HepG2 (cell line): ENCODE results near the gene ACOT8. TPM values are rescaled to one million over a fixed set of nuclear protein-coding genes. Genes with fewer than 3 reads are reported as not detected.
"Not testable (repeated sequence)": the region's sequence is repeated elsewhere in the genome, so short reads cannot be mapped to it uniquely, and the experiment has no call there.

ENCODE experiments used
- ATAC-seq: fragments of 200-7000 bp; cut with Tn5 transposase; 3 replicates; pipeline ENCODE4 v1.9.1; 2020; ENCODE audit warnings: mild to moderate bottlenecking, moderate library complexity
- BruUV-seq: library from RNA; stranded (reverse); fragments of 400-500 nt; replicated peaks from 2 replicates; lab custom pipeline; 2021; lab: Mats Ljungman, UMichigan
- CTCF ChIA-PET: fragments of 300-600 bp; formaldehyde crosslinking; extraction: SDS; loops from one replicate; lab custom pipeline; 2021; ENCODE audit warnings: low total read pairs, inconsistent platforms, low intra/inter-chr PET ratio; lab: Yijun Ruan, JAX
- POLR2A ChIA-PET: fragments of 350-600 bp; sonication (Branson Sonifier 250); formaldehyde crosslinking; loops from one replicate; lab custom pipeline; 2020; ENCODE audit warnings: antibody characterized with exemption, inconsistent platforms; lab: Yijun Ruan, JAX
- DNase-seq: peaks from one replicate; pipeline ENCODE4 v3.0.0-alpha.2; 2015; ENCODE audit warnings: low spot score
- FAIRE-seq: peaks from 3 replicates; lab custom pipeline; 2011; peaks lifted over from hg19 to GRCh38; lab: Jason Lieb, UNC
- H2AFZ ChIP-seq: one replicate; pipeline ENCODE4 v1.6.1; 2011; ENCODE audit warnings: low read length, inconsistent platforms
- H3K27ac ChIP-seq: fragments of 300-600 bp; 3 replicates; pipeline ENCODE4 v1.8.0; 2011; ENCODE audit warnings: mixed run types, mild to moderate bottlenecking, mixed read lengths, low read length, inconsistent platforms; ENCODE audit not compliant: insufficient read depth; ENCODE audit errors: extremely low read length
- H3K27me3 ChIP-seq, 2 experiments: fragments of 200-600 bp in 1 of 2; 2 replicates in 1 of 2; 3 replicates in 1 of 2; pipeline versions ENCODE4 v1.6.0 to v1.8.0; 2011; ENCODE audit warnings: low read length in 2 of 2, mild to moderate bottlenecking in 2 of 2, moderate library complexity in 2 of 2, inconsistent platforms in 1 of 2; ENCODE audit not compliant: insufficient read depth in 2 of 2, control insufficient read depth in 1 of 2
- H3K36me3 ChIP-seq, 2 experiments: fragments of 200-600 bp in 1 of 2; replicated peaks in 1 of 2; 2 replicates in 1 of 2; 3 replicates in 1 of 2; pipeline versions ENCODE4 v1.5.1 to v1.8.0; 2011; ENCODE audit warnings: low read length in 2 of 2, inconsistent platforms in 1 of 2; ENCODE audit not compliant: insufficient read depth in 2 of 2, control insufficient read depth in 1 of 2
- H3K4me1 ChIP-seq: 2 replicates; pipeline ENCODE4 v1.5.1; 2012; ENCODE audit warnings: low read length, inconsistent platforms; ENCODE audit not compliant: insufficient read depth
- H3K4me2 ChIP-seq: 2 replicates; pipeline ENCODE4 v1.6.0; 2011; ENCODE audit warnings: low read depth, low read length, inconsistent platforms
- H3K4me3 ChIP-seq, 3 experiments: fragments of 200-600 bp in 1 of 3; sonication (generic), shearing (Covaris generic) in 1 of 3; replicated peaks in 1 of 3; 2 replicates each; pipeline ENCODE4 v1.5.1; 2011 to 2016; ENCODE audit warnings: low read length in 3 of 3, inconsistent platforms in 2 of 3, low read depth in 2 of 3, mild to moderate bottlenecking in 2 of 3, control low read depth in 1 of 3, mixed read lengths in 1 of 3; ENCODE audit not compliant: insufficient read depth in 1 of 3
- H3K79me2 ChIP-seq: one replicate; pipeline ENCODE4 v1.6.1; 2011; ENCODE audit warnings: low read length, inconsistent platforms; ENCODE audit not compliant: insufficient read depth
- H3K9ac ChIP-seq: 2 replicates; pipeline ENCODE4 v1.6.0; 2011; ENCODE audit warnings: mild to moderate bottlenecking, low read depth, low read length, inconsistent platforms; ENCODE audit not compliant: insufficient read depth
- H3K9me3 ChIP-seq: 2 replicates; pipeline ENCODE4 v1.5.1; 2012; ENCODE audit warnings: mild to moderate bottlenecking, low read length
- H4K20me1 ChIP-seq: 2 replicates; pipeline ENCODE4 v1.6.0; 2011; ENCODE audit warnings: inconsistent platforms, mild to moderate bottlenecking, low read length, moderate library complexity; ENCODE audit not compliant: insufficient read depth
- CBX2 ChIP-seq, 2 experiments: fragments of 200-600 bp in 1 of 2; sonication (generic); formaldehyde crosslinking in 1 of 2; IDR thresholded peaks; 2 replicates each; pipeline versions ENCODE4 v1.7.0 to v1.8.1; 2018 to 2022; ENCODE audit warnings: low read depth in 2 of 2, low read length in 1 of 2, mild to moderate bottlenecking in 1 of 2, missing genetic modification reagents in 1 of 2
- ELF1 ChIP-seq: sonication (generic); formaldehyde crosslinking; IDR thresholded peaks from 2 replicates; pipeline ENCODE4 v1.4.0; 2020; ENCODE audit warnings: missing genetic modification reagents
- KDM5A ChIP-seq: fragments of 200-600 bp; sonication (generic); IDR thresholded peaks from 2 replicates; pipeline ENCODE4 v1.7.0; 2018; ENCODE audit warnings: antibody characterized with exemption, mild to moderate bottlenecking, low read length, borderline replicate concordance
- ZKSCAN1 ChIP-seq: fragments of 150-350 bp; IDR thresholded peaks from 2 replicates; pipeline ENCODE4 v1.6.1; 2014; ENCODE audit warnings: low read length
- ZNF343 ChIP-seq: sonication (generic); formaldehyde crosslinking; IDR thresholded peaks from 2 replicates; pipeline ENCODE4 v1.4.0; 2020; ENCODE audit warnings: mild to moderate bottlenecking, missing genetic modification reagents
- ZNF484 ChIP-seq: sonication (generic); formaldehyde crosslinking; IDR thresholded peaks from 2 replicates; pipeline ENCODE4 v1.5.1; 2020; ENCODE audit warnings: mild to moderate bottlenecking, low read depth, missing genetic modification reagents, borderline replicate concordance
- ZSCAN31 ChIP-seq: sonication (generic); formaldehyde crosslinking; IDR thresholded peaks from 2 replicates; pipeline ENCODE4 v1.5.0; 2020; ENCODE audit warnings: low read depth, mild to moderate bottlenecking, missing genetic modification reagents
- WGBS: methylation state at CpG from one replicate; pipeline ENCODE4 v1.1.6; 2017; ENCODE audit warnings: low lambda C conversion rate; 5-methylcytosine and 5-hydroxymethylcytosine counted together
- in situ Hi-C: cut with HindIII; loops from 2 replicates; pipeline ENCODE4 v1.10.0; 2017; ENCODE audit warnings: low pct_unique_long_range_greater_than_20kb; ENCODE audit not compliant: extremely low pct_ligation_motif_present
- intact Hi-C: fragments of 100-400 bp; cut with micrococcal nuclease; formaldehyde crosslinking; loops from one replicate; pipeline ENCODE4 v1.10.0; 2022; ENCODE audit not compliant: unreplicated experiment
- polyA plus RNA-seq, 8 experiments: library from polyadenylated mRNA; depleted of rRNA in 3 of 8; stranded (reverse) in 7 of 8; unstranded in 1 of 8; fragments of >200 nt; fragmentation: Illumina TruSeq in 4 of 8; extraction: Trizol in 4 of 8; gene quantifications; 2 replicates each; pipeline versions ENCODE4 v1.2.1 to v1.2.3, GENCODE V29; 2011 to 2016; ENCODE audit warnings: low read depth in 4 of 8, missing spikeins in 1 of 8, mixed read lengths in 1 of 8; ENCODE audit not compliant: insufficient read depth in 1 of 8
- total RNA-seq, 5 experiments: library from RNA; depleted of rRNA; stranded (reverse); fragments of >200 nt; fragmentation: Illumina TruSeq; extraction: Trizol; gene quantifications; 2 replicates each; pipeline ENCODE4 v1.2.3, GENCODE V29; 2016; ENCODE audit warnings: low read depth in 1 of 5

Gene ACOT8
- total and polyA plus RNA-seq, 2 of the 13 experiments (the other 11 are each of a cell fraction or from before 2014, with no cell fraction given) = 31.4 to 45.5 TPM

GRCh38 chr20:45874576-45874975, 17.4 kb upstream of the ACOT8 start:
- Histone ChIP-seq H3K9me3 (no peaks in the 10 kb centered on the region), H3K4me2 (no peak overlapping the region), H2AFZ (no peak overlapping the region), H3K4me1 (peaks cover 23% of the 10 kb centered on the region), H3K36me3 (peaks cover 5 to 18% of the 10 kb centered on the region in 2 experiments; a peak in 3 of 5 replicates), H3K27ac (no peak overlapping the region), H3K27me3 (no peaks in the 10 kb centered on the region), H4K20me1 (no peaks in the 10 kb centered on the region), H3K79me2 (no peaks in the 10 kb centered on the region), H3K4me3 (no peak overlapping the region), H3K9ac (no peak overlapping the region)
- FAIRE-seq = no peak
- intact Hi-C loops = no loop called here
- WGBS = 83% methylated on average over 4 of the region's 4 CpGs
- ChIA-PET CTCF (no interaction called here), POLR2A (interaction anchor here (1.2 to 1.5 kb wide), 4 partner anchors 10 to 41 kb away, joined by 3 to 4 read pairs (median 4); partner anchors contain the start of genes CTSA, NEURL2 and SNX21)
- DNase-seq = no peak
- no peak for ATAC-seq
- in situ Hi-C loops = no loop called here
- no TSS peak for BruUV-seq
- TF ChIP-seq ELF1 (CRISPR knock-in tag) (no peak), CBX2 (IDR thresholded peaks at IDR 0.05; ENCODE audit: low read depth, low read length) (no peak), CBX2 (CRISPR knock-in tag; IDR thresholded peaks at IDR 0.05; ENCODE audit: low read depth) (no peak), KDM5A (no peak), ZNF484 (CRISPR knock-in tag) (no peak), ZKSCAN1 (no peak), ZSCAN31 (CRISPR knock-in tag) (no peak), ZNF343 (CRISPR knock-in tag) (no peak)

- ATAC-seq, H3K4me2 ChIP-seq, CTCF ChIA-PET: not testable (repeated sequence)
Measured at GRCh38 chr20:45874104-45874481, 16.9 kb upstream of the ACOT8 start.

More at GRCh38 chr20:45874104-45874481, 16.9 kb upstream of the ACOT8 start:
- DNase-seq, H3K4me3 ChIP-seq, FAIRE-seq, H3K79me2 ChIP-seq, H3K9me3 ChIP-seq, BruUV-seq, in situ Hi-C loops, H4K20me1 ChIP-seq, H3K9ac ChIP-seq, intact Hi-C loops, H3K27ac ChIP-seq, H3K27me3 ChIP-seq, H2AFZ ChIP-seq: not testable (repeated sequence)
- peaks cover 23% of the 10 kb centered on the region for H3K4me1 ChIP-seq
- POLR2A ChIA-PET = interaction anchor here (1.2 to 2.7 kb wide), 4 partner anchors 10 to 40 kb away, joined by 3 to 14 read pairs (median 4); partner anchors contain the start of genes CTSA, NEURL2 and SNX21
- WGBS = 96% methylated on average over 10 of the region's 10 CpGs
- peaks cover 5 to 18% of the 10 kb centered on the region in 2 experiments; a peak in 3 of 5 replicates for H3K36me3 ChIP-seq
